IPS-NIHi7 (cell line): ENCODE measurements around the gene SYAP1.
"Not testable (repeated sequence)": the region's sequence is repeated elsewhere in the genome, so short reads cannot be mapped to it uniquely, and the experiment has no call there.

Experiments used
- DNase-seq: peaks from one replicate; pipeline ENCODE4 v3.0.0; 2012; ENCODE audit warnings: mixed read lengths; ENCODE audit errors: extremely low spot score

The SYAP1 gene

DNA sequence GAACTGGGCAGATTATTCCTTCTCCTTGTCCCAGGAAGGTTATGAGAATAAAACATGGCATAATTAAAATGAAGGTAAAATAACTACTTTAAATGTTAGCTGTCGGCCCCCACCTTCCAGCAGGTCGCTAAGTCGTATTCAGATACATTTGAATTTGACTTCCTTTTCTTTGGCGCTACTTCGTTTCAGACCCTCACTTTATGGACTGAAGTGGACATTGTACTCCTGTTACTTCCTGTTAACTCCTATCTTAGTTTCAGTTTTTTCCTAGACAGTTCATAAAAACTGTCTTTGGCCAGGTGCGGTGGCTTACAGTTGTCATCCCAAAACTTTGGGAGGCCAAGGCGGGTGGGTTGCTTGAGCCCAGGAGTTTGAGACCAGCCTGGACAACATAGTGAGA lies 5.7 kb downstream of the SYAP1 start:
- no peak for DNase-seq

DNA sequence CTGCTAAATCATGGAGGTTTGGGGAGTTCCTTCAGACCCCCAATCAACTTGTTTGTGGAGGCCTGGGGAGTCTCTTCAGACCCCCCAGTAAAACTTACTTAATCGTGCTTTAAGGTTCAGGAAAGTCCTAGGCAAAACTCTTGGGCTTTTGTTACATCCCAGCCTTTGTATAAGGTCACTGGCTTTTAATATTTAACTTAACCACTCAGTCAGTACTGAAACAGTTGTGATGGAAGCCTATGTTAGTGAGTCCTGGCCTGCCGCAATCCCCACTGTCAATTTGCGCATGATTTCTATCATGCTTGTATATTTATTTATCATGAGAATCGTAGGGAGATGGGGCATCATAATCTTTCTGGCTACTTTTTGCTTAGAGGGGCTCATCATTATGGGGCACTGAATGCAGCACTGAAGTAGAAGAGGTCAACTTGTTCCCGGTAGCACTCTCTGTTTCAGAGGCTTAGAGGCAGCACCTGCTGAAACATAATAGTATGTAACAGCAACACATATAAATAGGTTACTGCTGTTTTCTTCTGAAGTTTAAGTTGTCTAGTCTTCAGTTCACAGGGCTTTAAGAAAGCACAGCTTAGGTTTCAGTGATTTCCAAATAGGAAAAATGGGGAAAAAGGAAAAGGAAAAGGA lies 7.1 kb downstream of the SYAP1 start:
- not testable (repeated sequence) for DNase-seq

DNA sequence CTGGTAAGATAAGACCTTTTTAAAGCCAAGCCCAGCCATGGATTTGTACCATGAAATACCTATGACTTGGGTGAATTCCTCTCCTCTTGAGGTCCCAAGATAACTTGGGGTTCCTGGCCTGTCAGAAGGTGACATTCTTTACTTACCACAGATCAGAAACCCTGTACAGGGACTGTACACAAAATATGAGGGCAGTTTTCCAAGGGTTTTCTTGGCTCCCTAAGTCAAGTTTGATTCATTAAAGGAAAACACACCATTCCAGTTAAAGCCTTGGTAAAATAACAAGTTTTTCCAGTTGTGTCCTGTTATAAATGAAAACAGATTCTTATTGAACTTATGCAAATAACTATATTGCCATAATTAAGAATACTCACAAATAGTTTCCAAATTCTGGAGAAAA lies 8.2 kb downstream of the SYAP1 start:
- DNase-seq = no peak

DNA sequence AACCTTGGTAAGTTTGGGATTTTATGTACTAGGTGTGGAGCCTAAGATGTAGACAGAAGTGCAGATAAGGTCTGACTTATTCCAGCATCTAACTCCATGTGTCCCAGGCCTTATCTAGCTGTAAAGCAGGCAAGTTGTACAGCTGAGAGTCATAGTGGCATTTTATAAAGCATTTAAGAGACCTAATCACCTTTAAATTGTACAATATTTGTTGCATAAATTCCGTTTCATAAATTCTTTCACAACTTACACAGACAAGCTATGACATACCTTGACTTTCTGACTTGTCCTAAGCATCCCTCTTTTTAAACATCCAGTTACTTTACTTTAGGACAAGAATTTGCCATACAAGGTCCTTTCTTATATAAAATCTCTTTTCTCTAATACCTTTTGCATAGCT lies 11.0 kb downstream of the SYAP1 start:
- no peak for DNase-seq

DNA sequence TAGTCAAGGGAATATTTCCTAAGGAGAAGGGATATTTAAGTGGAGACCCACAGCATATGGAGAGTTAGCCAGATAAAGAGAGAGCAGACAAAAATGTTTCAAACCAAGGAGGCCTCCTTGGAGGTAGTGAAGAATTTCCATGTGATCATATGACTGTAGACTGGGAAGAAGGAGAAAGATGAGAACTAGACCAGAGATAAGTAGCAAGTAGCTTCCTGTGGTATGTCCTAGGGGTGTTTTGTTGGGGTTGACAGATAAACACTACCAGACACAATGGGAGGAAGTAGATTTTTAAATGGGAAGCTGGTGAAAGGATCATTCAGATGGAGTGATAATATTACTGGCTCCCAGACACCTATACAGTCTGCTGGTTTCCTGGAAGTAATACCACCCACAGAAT lies 13.6 kb downstream of the SYAP1 start:
- no peak for DNase-seq

DNA sequence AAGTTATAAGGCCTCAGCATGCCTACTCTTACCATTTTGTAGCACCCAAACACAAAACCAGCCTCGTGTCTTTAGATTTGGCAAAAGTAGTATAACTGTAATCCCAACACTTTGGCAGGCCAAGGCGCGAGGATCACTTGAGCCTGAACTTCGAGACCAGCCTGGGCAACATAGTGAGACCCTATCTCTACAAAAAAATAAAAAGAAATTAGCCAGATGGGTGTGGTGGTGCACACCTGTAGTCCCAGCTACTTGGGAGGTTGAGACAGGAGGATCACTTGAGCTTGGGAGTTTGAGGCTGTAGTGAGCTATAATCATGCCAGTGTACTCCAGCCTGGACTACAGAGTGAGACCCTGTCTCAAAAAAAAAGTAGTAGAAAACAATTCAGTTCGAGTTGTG lies 17.6 kb downstream of the SYAP1 start:
- no peak for DNase-seq

DNA sequence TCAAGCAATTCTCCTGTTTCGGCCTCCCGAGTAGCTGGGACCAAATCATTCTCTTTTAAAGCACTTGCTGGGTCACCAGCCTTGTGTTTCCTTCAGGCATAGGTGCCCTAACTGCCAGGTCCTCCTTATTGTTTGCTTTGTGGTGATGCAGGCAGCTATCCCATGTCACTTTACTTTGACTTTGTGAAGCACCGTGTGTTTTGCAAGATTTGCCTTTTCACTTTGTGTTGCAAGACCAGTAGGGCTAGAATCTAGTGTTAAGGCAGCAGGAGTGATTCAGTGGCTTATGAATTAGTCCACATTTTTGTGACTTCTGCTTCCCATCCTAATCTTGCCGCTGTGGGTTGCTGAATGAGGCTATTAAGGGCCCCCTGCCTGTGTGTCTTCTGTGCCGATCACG lies 20.2 kb downstream of the SYAP1 start:
- no peak for DNase-seq

DNA sequence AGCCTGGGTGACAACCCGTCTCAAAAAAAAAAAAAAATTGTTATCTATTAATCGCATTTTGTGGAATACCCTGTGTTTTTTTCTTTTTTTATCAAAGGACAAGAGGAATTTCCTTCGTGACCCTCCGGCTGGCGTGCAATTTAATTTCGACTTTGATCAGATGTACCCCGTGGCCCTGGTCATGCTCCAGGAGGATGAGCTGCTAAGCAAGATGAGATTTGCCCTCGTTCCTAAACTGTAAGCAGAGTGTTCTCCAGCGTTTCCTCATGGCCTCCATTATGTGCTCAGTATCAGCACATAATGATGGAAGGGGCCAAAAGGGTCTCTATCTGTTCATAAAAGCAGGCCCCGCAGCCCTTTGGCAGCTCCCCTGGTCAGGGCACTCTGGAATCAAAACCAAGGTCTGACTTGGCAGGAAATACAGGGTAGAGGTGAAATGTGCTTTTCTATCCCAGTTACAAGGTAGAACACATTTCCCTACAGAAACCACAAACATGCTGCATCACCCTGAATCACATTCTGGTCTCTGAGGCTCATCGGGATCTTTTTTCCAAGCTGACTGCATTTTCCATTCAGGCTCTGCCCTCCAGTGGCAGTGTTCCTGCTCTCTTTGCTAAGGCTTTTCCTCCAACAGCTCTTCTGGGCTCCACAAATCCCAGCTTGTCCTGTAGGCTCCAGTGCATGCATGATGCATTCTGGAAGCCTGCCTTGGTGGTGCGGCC lies 24.4 kb downstream of the SYAP1 start:
- no peak for DNase-seq

DNA sequence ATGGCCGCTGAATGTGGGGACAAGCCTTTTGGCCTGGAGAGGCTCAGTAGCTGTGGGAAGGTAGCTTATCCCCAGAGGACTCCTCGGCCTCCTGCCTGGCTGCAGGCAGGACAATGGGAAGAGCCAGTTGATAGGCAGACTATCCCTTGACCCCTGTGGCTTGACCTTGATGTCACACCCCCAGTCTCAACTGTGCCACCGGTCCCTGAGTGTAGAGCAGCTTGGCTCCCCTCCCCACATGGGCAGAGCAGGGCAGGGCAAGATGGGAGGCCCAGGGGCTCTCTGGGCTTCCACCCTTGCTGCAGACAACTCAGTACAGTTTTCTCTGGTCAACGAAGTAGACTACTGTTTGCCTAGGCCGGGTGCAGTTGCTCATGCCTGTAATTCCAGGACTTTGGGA lies 25.7 kb downstream of the SYAP1 start:
- no peak for DNase-seq

DNA sequence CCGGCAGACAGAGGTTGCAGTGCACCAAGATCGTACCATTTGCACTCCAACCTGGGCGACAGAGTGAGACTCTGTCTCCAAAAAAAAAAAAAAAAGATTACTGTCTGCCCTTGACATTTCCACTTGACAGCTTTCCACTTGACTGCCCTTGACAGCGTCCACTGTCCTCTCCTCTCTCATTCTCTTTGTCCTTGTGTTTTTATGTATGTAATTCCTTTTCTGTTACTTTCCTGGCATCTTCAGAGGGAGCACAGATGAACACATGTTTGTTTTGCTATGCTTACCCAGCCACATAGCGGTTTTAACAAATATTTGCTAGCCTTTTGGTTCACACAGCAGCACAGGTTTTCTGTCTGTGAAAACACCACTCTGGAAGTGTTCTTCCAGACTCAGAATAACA lies 26.2 kb downstream of the SYAP1 start:
- DNase-seq = no peak

DNA sequence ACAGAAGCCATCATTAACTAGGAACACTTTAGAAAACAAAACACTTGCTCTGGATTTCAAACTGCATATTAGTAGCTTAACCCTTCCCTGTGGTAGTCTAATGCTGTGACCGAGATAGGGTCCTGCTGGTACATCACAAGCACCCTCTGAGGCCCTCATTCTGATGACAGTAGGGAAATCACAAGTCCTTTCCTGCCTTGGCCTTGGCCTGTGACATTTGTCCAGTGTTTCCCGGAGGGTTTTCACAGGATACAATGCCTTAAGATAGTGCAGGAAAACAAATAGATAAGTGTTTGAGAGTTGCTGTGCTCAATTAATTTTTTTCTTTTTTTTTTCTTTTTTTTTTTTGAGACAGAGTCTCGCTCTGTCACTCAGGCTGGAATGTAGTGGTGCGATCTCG lies 29.0 kb downstream of the SYAP1 start:
- DNase-seq = no peak

DNA sequence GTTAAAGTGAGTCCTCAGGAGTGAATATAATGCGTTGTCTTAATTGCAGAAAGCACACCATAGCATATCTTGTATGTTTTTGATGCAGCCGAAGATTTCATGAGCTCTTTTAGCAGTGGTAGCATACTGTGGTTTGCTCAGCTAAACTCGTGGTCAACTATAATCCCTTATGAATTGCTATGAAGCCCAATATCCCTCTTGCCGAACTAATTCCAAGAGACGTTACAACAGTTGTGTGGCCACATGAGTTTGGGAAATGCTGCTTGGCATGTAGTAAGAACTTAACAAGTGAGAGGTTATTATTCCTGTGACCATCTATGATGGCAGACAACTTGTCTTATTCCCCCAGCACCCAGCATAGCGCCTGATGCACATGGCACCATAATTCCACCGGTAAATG lies 30.7 kb downstream of the SYAP1 start:
- no peak for DNase-seq

DNA sequence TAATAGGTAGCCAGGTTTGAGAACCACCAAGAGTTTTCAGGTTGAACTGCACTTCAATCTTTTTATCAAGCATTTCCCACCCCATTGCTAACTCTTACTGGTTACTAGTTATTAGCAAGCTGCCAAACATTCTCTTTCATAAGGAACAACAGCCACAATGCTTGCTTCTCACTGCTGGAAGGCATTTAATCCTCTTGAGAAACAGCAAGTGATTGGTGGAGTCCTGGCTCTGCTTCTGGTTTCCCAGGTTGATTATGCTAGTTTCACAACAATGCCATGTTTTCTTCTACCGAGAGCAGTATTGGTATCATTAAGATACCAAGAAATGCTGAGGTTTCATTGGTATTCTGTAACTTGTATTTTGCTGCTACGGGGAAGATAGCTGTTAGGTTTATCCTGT lies 34.6 kb downstream of the SYAP1 start:
- DNase-seq = no peak

DNA sequence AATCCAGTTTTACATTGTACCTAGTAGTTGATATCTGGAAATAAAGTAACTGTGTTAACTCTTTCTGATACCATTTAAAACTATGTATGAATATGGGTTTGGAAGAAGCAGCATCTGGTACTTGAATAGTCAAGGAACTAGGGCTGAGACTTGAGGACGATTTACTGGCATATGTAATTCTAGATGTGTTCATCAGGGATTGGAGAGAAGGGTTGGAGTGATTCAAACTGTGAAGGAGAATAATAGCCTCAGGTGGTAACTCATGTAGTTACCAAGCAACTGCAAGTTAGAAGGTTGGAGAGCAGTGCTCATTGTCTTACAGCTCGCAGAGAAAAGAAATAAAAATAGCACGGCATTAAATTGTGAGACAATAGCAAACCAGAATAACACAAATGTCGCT lies 37.3 kb downstream of the SYAP1 start:
- no peak for DNase-seq

DNA sequence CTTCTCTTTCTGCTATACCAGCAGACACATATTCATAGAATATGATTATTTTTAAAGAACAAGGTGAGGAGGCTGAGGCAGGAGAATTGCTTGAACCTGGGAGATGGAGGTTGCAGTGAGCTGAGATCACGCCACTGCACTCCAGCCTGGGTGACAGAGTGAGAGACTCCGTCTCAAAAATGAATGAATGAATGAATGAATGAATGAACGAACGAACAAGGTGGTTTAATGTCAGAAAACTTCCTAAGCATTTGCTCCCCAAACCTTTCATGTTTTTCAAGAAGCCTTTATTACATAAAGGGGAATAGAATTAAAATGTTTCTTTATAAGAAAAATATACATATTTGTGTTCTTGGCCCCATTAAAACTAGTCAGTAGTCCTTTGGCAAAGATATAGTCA lies 42.1 kb downstream of the SYAP1 start:
- DNase-seq = not testable (repeated sequence)

DNA sequence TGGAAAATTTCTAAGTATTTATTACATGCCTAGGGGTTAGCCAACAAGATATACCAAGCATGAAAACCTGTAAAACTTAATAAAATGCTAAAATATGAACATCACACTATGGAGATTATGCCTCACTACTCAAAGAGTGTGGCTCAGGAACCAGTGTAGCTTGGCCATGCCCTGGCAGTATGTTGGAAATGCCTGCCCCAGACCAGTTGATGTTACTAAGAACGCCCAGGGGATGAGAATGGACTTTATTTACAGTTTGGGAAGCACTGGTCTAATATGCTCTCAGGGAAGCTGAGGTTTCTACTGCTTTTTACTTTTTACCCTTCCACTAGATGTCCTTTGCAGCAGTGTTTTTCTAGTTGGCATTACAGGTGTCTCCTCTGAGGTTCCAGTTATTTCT lies 43.2 kb downstream of the SYAP1 start:
- DNase-seq = no peak

DNA sequence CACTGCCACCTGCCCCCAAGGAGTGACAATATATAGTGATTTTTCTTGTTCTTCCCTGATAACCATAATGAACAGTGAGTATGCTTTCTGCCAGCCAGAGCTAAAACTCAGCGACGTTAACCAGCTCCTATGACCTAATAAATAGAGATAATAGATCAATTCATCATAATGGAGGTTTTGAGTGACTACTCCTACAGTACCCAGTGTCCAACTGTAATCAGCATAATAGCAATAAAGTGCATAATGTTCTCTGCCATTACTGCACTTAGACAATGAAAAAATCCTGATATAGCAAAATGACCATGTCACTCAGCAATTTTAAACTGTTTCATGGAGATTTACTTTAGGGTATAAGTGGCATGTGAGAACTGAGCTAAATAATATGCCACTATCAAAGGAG lies 46.2 kb downstream of the SYAP1 start:
- DNase-seq = no peak

DNA sequence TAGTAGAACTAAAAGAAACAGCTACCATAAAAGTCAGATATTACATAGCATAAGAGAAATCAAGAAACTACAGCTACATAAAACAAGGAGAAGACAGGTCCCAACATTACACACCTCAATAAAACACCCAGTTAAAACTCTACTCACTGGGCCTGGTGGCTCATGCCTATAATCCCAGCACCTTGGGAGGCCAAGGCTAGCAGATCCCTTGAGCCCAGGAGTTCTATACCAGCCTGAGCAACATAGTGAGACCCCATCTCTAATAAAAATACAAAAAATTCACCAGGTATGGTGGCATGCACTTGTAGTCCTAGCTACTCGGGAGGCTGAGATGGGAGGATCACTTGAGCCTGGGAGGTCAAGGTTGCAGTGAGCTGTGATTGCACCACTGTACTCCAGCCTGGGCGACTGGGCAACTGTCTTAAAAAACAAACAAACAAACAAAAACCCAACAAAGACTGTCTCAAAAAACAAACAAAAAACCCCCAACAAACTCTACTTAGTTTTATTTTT lies 51.6 kb downstream of the SYAP1 start:
- DNase-seq = no peak

DNA sequence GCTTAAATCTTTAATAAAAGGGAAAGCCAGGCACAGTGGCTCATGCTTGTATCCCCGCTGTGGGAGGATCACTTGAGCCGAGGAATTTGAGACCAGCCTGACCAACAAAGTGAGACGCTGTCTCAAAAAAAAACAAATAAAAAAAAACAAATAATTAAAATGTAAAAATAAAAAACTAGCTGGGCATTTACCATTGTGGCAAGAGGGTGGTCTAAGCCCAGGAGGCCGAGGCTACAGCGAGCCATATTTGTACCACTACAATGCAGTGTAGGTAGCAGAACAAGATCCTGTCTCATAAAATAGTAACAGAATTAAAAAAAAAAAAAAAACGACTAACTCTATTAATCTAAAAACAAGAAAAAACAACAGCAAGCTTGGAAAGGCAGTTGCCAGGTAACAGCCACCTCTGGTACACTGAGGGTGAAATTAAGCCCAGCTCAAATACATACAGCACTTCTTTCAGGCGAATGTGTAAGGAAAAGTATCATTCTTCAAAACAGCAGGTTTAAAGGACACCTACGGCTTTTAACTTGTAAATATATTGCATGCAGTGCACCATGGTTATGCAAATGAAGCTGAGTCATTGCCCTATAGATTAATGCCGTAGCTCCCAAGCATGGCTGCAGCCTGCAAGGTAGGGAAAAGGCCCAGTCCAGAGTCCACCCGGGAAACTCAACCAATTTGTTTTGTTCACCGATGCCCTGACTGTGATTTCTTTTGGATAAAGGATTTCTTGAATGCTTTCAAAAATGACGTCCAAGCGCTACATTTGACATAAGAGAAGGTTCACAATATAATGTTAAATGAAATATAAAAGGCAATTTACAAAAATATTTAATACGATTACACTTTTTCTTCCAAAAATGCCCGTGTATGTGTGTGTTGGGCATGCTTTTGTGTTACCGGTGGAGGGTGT lies 52.3 kb downstream of the SYAP1 start:
- peak; percentile 68 for DNase-seq

DNA sequence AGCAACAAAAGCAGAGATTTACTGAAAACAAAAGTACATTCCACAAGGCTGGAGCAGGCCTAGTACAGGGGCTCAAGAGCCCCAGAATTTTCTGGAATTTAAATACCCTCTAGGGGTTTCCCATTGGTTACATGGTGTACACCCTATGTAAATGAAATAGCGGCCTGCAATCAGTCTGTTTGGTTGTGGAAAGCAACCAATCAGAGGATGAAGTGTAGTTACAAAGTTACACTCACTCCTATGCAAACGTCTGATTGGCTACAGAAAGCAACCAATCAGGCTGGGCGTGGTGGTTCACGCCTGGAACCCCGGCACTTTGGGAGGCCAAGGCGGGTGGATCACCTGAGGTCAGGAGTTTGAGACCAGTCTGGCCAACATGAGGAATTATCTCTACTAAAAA lies 53.0 kb downstream of the SYAP1 start:
- DNase-seq = no peak

DNA sequence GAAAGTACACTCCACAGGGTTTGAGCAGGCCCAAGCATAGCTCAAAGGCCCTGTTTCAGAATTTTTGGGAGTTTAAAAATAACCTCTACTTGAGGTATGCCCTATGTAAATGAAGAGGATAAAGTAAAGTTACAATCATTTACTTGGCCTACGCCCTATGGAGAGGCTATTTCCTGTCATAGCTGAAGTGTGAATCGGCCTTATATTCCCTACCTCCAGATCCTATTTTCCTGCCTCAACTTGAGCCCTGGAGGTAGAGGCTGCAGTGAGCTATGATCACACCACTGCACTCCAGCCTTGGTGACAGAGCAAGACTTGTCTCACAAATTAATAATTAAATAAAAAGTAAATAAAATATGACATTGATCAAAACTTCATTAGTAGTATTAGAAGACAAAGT lies 55.3 kb downstream of the SYAP1 start:
- no peak for DNase-seq

DNA sequence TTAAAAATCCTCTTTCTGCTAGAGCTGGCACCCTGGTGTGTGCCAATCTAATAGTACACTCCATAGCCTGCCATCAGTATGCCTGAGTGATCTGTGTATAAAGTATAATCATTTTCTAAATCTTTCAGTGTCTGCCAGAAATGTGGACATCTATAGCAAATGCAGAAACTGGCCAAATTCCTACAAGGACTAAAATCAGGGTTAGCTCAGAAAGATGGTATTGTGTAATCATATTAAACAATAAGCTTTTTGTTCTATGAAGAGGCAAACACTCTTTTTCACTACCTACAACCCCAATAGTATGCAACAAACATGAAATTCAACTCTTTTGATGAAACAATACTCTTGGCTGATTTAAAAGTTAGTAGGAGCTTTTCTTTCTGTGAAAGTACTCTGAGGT lies 59.1 kb downstream of the SYAP1 start:
- DNase-seq = no peak

DNA sequence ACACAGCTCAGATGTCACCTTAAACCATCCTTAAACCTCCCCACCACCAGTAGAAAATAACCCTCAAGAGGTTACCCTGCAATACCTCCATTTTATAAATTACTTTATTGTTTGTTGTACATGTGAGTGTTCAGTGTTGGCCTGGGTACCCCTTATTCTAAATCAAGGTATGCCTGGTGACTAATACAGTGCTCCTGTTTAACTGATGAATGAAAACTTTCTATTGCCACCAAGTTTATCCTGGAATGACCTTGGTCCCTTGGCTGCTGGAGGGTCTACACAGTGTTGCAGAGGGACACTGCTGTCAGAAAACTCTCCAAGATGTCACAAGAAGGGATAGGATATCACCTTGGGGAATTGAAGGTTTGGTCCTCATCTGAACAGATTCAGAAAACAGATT lies 59.6 kb downstream of the SYAP1 start:
- DNase-seq = no peak
